Endothelial cell (in vitro differentiated cells): ENCODE data around the gene SCYGR1. TPM values are rescaled to one million over a fixed set of nuclear protein-coding genes. Genes with fewer than 3 reads are reported as not detected.
"Not testable (repeated sequence)": the region's sequence is repeated elsewhere in the genome, so short reads cannot be mapped to it uniquely, and the experiment has no call there.

Experiments
- DNase-seq: peaks from one replicate; pipeline ENCODE4 v3.0.0; 2021; ENCODE audit warnings: low spot score
- H3K27ac Mint-ChIP-seq: one replicate; pipeline ENCODE4 v1.8.0; 2021; ENCODE audit warnings: mixed read lengths, inconsistent platforms; ENCODE audit not compliant: unreplicated experiment
- H3K27me3 Mint-ChIP-seq: one replicate; pipeline ENCODE4 v1.8.0; 2021; ENCODE audit warnings: mild to moderate bottlenecking, moderate library complexity, mixed read lengths, inconsistent platforms; ENCODE audit not compliant: unreplicated experiment
- H3K36me3 Mint-ChIP-seq: one replicate; pipeline ENCODE4 v1.8.0; 2021; ENCODE audit warnings: mild to moderate bottlenecking, low read depth, mixed read lengths, inconsistent platforms; ENCODE audit not compliant: unreplicated experiment
- H3K4me1 Mint-ChIP-seq: one replicate; pipeline ENCODE4 v1.8.0; 2021; ENCODE audit warnings: mild to moderate bottlenecking, mixed read lengths, inconsistent platforms; ENCODE audit not compliant: unreplicated experiment
- H3K4me3 Mint-ChIP-seq: one replicate; pipeline ENCODE4 v1.8.0; 2021; ENCODE audit warnings: mild to moderate bottlenecking, mixed read lengths, inconsistent platforms; ENCODE audit not compliant: unreplicated experiment
- H3K9me3 Mint-ChIP-seq: one replicate; pipeline ENCODE4 v1.8.0; 2021; ENCODE audit warnings: mixed read lengths, inconsistent platforms; ENCODE audit not compliant: unreplicated experiment
- CTCF ChIP-seq: fragments of 200-600 bp; sonication (generic); IDR thresholded peaks from one replicate; pipeline ENCODE4 v1.5.0; 2021; ENCODE audit warnings: antibody characterized with exemption; ENCODE audit not compliant: unreplicated experiment
- total RNA-seq: library from RNA; stranded (reverse); fragmentation: NEBNext Ultra II Directional; extraction: Animal tissue kit (Norgen Biotek cat#: 25700); gene quantifications from one replicate; pipeline ENCODE4 v1.2.1, GENCODE V29; 2021; ENCODE audit not compliant: unreplicated experiment

The SCYGR1 gene
- total RNA-seq, 1 donor from 2014 or later, result not detected

DNA sequence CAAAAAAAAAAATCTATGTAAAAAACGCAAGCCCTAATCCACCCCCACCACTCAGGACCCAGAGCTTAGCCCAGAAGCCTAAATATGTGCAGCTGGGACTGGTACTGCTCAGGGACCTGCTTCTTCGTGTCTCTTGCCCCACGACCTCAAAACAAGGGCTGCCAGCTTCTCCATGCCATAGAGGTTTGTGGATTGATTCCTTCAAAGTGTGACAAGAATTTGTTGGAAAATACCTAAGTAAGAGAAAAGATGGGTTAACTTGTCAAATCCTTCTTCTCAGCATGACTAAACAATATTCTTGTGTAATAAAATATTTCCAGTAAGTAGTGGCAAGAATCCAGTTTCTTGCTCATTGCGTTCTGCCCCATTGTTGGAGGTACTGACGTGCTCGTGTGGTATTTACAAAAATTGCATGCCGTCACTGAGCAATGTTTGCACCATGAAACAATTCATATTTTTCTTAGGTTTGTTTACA lies 825 bp upstream of the SCYGR1 start:
- Mint-ChIP-seq H3K9me3 (no peaks in the 10 kb centered on the region), H3K27me3 (peaks cover 1% of the 10 kb centered on the region), H3K4me1 (no peaks in the 10 kb centered on the region), H3K4me3 (no peak overlapping the region), H3K27ac (no peak overlapping the region), H3K36me3 (no peaks in the 10 kb centered on the region)
- no peak for TF ChIP-seq CTCF
- DNase-seq, result no peak

GRCh38 chr2:227386630-227387029 lies 1.1 kb downstream of the SCYGR1 start:
- TF ChIP-seq CTCF, result no peak
- Mint-ChIP-seq H3K27ac (no peak overlapping the region), H3K36me3 (no peaks in the 10 kb centered on the region), H3K27me3 (peaks cover 1% of the 10 kb centered on the region), H3K9me3 (no peaks in the 10 kb centered on the region), H3K4me1 (no peaks in the 10 kb centered on the region), H3K4me3 (no peak overlapping the region)
- DNase-seq, result no peak

- Mint-ChIP-seq H3K9me3 (no peaks in the 10 kb centered on the region), H3K4me3 (no peak overlapping the region), H3K4me1 (no peaks in the 10 kb centered on the region)
Measured at GRCh38 chr2:227383686-227384085, 4.1 kb downstream of the SCYGR1 start.

GRCh38 chr2:227382241-227382835 lies 5.4 kb downstream of the SCYGR1 start:
- H3K4me1 Mint-ChIP-seq, H3K4me3 Mint-ChIP-seq, H3K27me3 Mint-ChIP-seq, H3K27ac Mint-ChIP-seq, H3K36me3 Mint-ChIP-seq, H3K9me3 Mint-ChIP-seq, DNase-seq: not testable (repeated sequence)

More at GRCh38 chr2:227383686-227384085, 4.1 kb downstream of the SCYGR1 start:
- TF ChIP-seq CTCF, result no peak
- DNase-seq, result no peak
- H3K27me3 Mint-ChIP-seq, result peaks cover 1% of the 10 kb centered on the region
- H3K36me3 Mint-ChIP-seq, result no peaks in the 10 kb centered on the region
- no peak overlapping the region for H3K27ac Mint-ChIP-seq

DNA sequence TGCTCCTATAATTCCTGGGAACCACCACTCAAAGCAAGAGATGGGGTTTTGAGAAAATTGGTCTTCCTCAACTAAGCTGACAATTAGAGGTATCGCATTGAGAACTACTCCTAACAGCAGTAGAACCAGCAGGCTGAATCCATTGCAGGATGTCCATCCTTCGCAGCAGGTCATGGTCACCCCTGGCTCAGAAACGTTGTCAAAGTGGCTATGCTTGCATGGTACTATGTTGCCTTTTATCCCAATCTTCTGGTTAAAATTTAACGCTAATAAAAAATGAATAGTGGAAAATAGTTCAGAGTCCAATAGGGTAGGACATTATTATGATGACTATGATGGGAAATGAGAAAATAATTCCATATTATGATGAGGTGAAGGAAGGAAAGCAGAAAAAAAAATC lies 8.7 kb downstream of the SCYGR1 start, which contains the start of gene TM4SF20:
TM4SF20 (minus strand) TSS at position 212 of the 400 bp plus-strand sequence; CDS start at position 174, 38 bp downstream.
- Mint-ChIP-seq H3K4me3 (no peak within 1 kb of the TSS), H3K27ac (no peak within 1 kb of the TSS), H3K9me3 (no peaks in the 10 kb centered on the region), H3K4me1 (no peaks in the 10 kb centered on the region), H3K36me3 (no peaks in the 10 kb centered on the region), H3K27me3 (no peaks in the 10 kb centered on the region)
- no peak for TF ChIP-seq CTCF
- no peak for DNase-seq
